Muscle of leg (tissue), 11 donors: ENCODE results near the gene SERTAD3. TPM values are rescaled to one million over a fixed set of nuclear protein-coding genes. Genes with fewer than 3 reads are reported as not detected.
"Not testable (repeated sequence)": the region's sequence is repeated elsewhere in the genome, so short reads cannot be mapped to it uniquely, and the experiment has no call there.

Experiments used
- DNase-seq: peaks from one replicate; pipeline ENCODE4 v3.0.0; 2013
- H3K27ac ChIP-seq: one replicate; pipeline ENCODE4 v1.5.1; 2013; ENCODE audit warnings: mild to moderate bottlenecking, low read length, control low read depth
- H3K27me3 ChIP-seq: one replicate; pipeline ENCODE4 v1.6.1; 2013; ENCODE audit warnings: low read length; ENCODE audit not compliant: control insufficient read depth, insufficient read depth
- H3K36me3 ChIP-seq: one replicate; pipeline ENCODE4 v1.6.1; 2013; ENCODE audit warnings: low read length; ENCODE audit not compliant: control insufficient read depth, insufficient read depth
- H3K4me1 ChIP-seq: one replicate; pipeline ENCODE4 v1.6.1; 2013; ENCODE audit warnings: low read length; ENCODE audit not compliant: control insufficient read depth, insufficient read depth
- H3K4me3 ChIP-seq: one replicate; pipeline ENCODE4 v1.5.1; 2013; ENCODE audit warnings: low read length, control low read depth
- H3K9me3 ChIP-seq: replicated peaks from 2 replicates; pipeline ENCODE4 v1.6.1; 2013; ENCODE audit warnings: low read depth, low read length; ENCODE audit not compliant: control insufficient read depth
- WGBS: methylation state at CpG from one replicate; pipeline ENCODE4 v1.1.5; 2013; ENCODE audit warnings: missing lambda C conversion rate; ENCODE audit not compliant: insufficient coverage; 5-methylcytosine and 5-hydroxymethylcytosine counted together
- polyA plus RNA-seq, 8 donors: library from polyadenylated mRNA; unstranded; fragments of 120-200 nt; gene quantifications; one replicate each; pipeline versions ENCODE4 v1.2.1 to v1.2.3, GENCODE V29; 2013; ENCODE audit warnings: inconsistent platforms in 1 of 8, low replicate concordance in 1 of 8; ENCODE audit not compliant: insufficient read length in 8 of 8, insufficient read depth in 1 of 8
- total RNA-seq: library from RNA; stranded (reverse); fragments of 120-200 nt; gene quantifications from one replicate; pipeline ENCODE4 v1.2.4, GENCODE V29; 2013

SERTAD3 gene
- total and polyA plus RNA-seq, 9 donors = 45.5 to 66.1 (median 52.7) TPM

GRCh38 chr19:40430242-40430641, 13.9 kb downstream of the SERTAD3 start:
- not testable (repeated sequence) for H3K27me3 ChIP-seq, H3K36me3 ChIP-seq, H3K4me3 ChIP-seq, H3K27ac ChIP-seq, H3K9me3 ChIP-seq, DNase-seq
- WGBS = 100% methylated on average over 3 of the region's 10 CpGs
- peaks cover 29% of the 10 kb centered on the region for H3K4me1 ChIP-seq

- H3K36me3 ChIP-seq, H3K27ac ChIP-seq, DNase-seq, H3K4me3 ChIP-seq, H3K9me3 ChIP-seq, H3K27me3 ChIP-seq: not testable (repeated sequence)
- 80% methylated on average over 1 of the region's 7 CpGs for WGBS
- peaks cover 34% of the 10 kb centered on the region for H3K4me1 ChIP-seq
These were observed 15.9 kb downstream of the SERTAD3 start for GRCh38 chr19:40428197-40428596.

DNA sequence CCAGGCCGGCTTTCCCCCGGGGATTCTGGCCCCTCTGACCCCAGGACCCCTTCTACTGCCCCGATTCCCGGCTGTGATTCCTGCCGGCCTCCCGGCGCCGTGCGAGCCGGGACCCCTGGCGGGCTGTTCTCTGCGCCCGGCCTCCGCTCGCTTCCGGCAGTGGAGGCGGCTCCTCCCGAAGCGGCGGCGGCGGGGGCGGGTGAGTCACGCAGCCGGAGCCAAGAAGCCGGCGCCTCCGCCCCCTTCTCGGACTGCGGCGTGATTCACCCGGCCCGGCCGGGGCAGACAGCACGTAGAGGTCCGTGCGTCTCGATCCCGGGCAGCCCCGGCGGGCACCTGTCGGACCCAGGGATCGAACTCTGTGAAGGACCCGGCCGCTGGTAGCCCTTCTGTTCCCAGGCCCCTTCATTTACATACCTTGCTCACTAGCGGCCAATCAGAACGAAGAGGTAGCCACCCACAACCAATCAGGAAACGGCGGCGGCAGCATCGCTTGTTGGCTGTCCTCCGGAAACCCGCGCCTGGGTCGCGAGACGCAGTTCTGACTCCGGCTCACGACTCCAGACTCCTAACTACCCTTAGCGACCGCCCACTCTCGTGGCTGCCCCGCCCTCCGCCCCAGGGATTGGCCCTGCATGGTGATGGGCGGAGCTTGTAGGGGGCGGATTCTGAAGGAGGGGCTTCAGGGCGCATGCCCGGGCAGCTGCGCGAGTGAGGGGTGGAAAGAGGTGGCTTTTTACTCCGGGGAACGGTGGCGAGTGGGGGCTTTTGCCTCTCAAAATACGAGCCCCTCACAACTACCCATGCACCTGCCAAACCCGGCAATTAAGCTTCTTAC, 18.5 kb downstream of the SERTAD3 start, which contains the start of gene SERTAD1:
Gene SERTAD1 (minus strand): TSS at position 543 of the 838 bp plus-strand sequence. CDS start 2,446 bp downstream, outside the sequence.
- H3K27me3 ChIP-seq = no peaks in the 10 kb centered on the region
- H3K4me1 ChIP-seq = peaks cover 40% of the 10 kb centered on the region
- no peaks in the 10 kb centered on the region for H3K9me3 ChIP-seq
- H3K27ac ChIP-seq = peak within 1 kb of the TSS; percentile 99
- peak within 1 kb of the TSS; percentile 84 for H3K4me3 ChIP-seq
- under 1% methylated on average over 55 of the region's 75 CpGs for WGBS
- DNase-seq = peak; percentile 100
- peaks cover 13% of the 10 kb centered on the region for H3K36me3 ChIP-seq

- under 1% methylated on average over 23 of the region's 28 CpGs for WGBS
- H3K27me3 ChIP-seq = no peaks in the 10 kb centered on the region
- peak overlapping the region; percentile 99 for H3K27ac ChIP-seq
- H3K4me1 ChIP-seq = peaks cover 40% of the 10 kb centered on the region
- peaks cover 13% of the 10 kb centered on the region for H3K36me3 ChIP-seq
- DNase-seq = peak; percentile 50
- H3K9me3 ChIP-seq = no peaks in the 10 kb centered on the region
- peak overlapping the region; percentile 84 for H3K4me3 ChIP-seq
These were observed 19.3 kb downstream of the SERTAD3 start for GRCh38 chr19:40424637-40425449.

DNA sequence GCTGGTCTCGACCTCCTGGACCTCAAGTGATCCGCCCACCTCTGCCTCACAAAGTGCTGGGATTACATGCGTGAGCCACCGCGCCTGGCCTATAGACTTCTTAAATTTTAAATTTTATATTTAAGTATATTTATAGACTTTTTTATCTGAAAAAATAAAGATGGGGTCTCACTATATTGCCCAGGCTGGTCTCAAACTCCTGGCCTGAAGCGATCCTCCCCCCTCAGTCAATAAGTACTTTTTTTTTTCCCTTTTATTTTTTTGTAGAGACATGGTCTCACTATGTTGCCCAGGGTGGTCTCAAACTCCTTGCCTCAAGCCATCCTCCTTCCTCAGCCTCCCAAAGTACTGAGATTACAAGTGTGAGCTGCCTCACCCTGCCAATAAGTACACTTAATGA, 20.2 kb downstream of the SERTAD3 start:
- 100% methylated on average over 2 of the region's 6 CpGs for WGBS
- DNase-seq = no peak
- no peaks in the 10 kb centered on the region for H3K27me3 ChIP-seq
- H3K9me3 ChIP-seq = no peaks in the 10 kb centered on the region
- H3K36me3 ChIP-seq = peaks cover 13% of the 10 kb centered on the region
- peaks cover 40% of the 10 kb centered on the region for H3K4me1 ChIP-seq
- H3K4me3 ChIP-seq = peak overlapping the region; percentile 84
- no peak overlapping the region for H3K27ac ChIP-seq

- Histone ChIP-seq H3K27ac (peak overlapping the region; percentile 99), H3K9me3 (no peaks in the 10 kb centered on the region), H3K4me1 (peaks cover 40% of the 10 kb centered on the region), H3K4me3 (no peak overlapping the region), H3K27me3 (no peaks in the 10 kb centered on the region), H3K36me3 (peaks cover 13% of the 10 kb centered on the region)
- no peak for DNase-seq
- 91% methylated on average over 24 of the region's 31 CpGs for WGBS
These were observed 21.2 kb downstream of the SERTAD3 start for GRCh38 chr19:40422748-40423566.

GRCh38 chr19:40421993-40422747, 22.0 kb downstream of the SERTAD3 start:
- Histone ChIP-seq H3K4me3 (no peak overlapping the region), H3K4me1 (peaks cover 48% of the 10 kb centered on the region), H3K27me3 (no peaks in the 10 kb centered on the region), H3K36me3 (peaks cover 13% of the 10 kb centered on the region), H3K9me3 (no peaks in the 10 kb centered on the region), H3K27ac (peak overlapping the region; percentile 99)
- 74% methylated on average over 13 of the region's 16 CpGs for WGBS
- no peak for DNase-seq

- Histone ChIP-seq H3K4me3 (peak overlapping the region; percentile 60), H3K27me3 (no peaks in the 10 kb centered on the region), H3K27ac (peak overlapping the region; percentile 99), H3K9me3 (no peaks in the 10 kb centered on the region), H3K36me3 (peaks cover 13% of the 10 kb centered on the region), H3K4me1 (peaks cover 50% of the 10 kb centered on the region)
- peak; percentile 98 for DNase-seq
- under 1% methylated on average over 52 of the region's 56 CpGs for WGBS
These were observed 23.1 kb downstream of the SERTAD3 start for GRCh38 chr19:40420766-40421765.
